ELR (cell line): ENCODE results near the gene OTOL1.
"Not testable (repeated sequence)": the region's sequence is repeated elsewhere in the genome, so short reads cannot be mapped to it uniquely, and the experiment has no call there.

Source experiments
- DNase-seq: peaks from one replicate; pipeline ENCODE4 v3.0.0-alpha.2; 2015; ENCODE audit warnings: low read depth

The OTOL1 gene

DNA sequence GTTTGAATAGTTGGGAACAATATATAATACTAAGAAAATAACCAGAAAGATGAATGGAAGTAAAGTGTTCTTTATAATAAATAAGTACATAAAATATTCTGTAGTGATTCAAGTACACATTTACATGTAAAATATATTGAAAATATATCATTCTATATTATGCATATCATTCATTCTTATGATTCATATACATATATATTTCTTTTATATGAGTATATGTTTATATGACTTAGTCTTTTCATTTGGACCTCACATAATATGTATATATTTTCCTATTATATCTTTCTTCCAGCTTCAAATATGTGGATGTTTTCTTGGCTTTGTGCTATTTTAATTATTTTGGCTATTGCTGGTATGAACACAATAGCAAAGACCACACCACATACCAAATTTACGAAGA is at the start of gene OTOL1:
OTOL1 (plus strand) TSS at position 301 of the 400 bp plus-strand sequence; CDS start at position 301, 0 bp downstream.
- no peak for DNase-seq

DNA sequence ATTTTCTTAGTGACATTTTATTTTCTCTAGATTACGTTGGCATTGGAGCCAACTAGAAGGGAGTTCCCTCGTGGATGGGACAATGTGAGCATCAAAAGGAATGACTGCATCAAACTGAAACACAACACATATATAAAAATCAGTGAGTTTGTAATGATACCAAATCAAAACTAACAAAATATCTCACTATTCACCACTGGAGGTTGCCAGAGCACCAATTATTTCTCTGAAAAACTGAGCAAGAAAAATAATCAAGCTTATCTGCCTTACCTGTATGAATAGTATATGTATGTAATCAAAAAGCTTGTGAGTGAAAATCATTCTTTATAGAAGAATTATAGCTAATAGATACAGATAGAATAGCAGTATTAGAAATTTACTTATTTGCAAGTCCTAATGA is 46.8 kb upstream of the OTOL1 start:
- no peak for DNase-seq

DNA sequence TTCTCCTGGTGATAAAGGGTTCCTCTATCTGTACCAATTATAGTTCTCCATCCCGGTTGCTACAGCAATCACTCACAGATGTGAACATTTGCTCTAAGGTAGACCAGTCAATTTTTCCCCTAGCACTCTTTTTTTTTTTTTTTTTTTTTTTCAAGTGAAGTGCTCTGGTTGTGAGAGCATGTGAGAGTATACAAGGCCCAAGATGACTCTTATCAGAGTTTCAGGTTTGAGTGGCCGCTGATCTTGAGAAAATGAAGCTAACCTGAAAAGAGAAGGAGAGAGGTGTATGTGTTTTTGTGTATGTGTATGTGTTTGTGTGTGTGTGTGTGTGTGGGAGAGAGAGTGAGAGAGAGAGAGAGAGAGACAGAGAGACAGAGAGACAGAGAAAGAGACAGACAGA is 44.4 kb upstream of the OTOL1 start:
- no peak for DNase-seq

DNA sequence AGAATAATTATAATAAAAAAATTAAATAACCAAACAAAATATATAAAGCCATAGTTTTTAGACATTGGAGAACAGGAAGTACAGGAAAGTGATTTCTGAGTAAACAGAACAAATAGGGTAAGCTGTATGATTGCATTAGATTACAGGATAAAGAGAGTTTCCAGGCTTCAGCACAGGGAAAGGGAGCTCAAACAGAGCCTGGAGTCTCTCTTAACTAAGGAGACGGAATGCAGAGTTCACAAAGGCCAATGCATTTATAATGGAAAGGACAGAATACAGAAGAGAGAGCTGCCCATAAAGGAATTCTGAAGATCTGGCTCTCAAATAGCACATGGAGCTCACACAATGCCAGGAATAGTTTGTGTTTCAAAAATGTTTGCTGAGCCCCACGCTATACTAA is 42.0 kb upstream of the OTOL1 start:
- no peak for DNase-seq

DNA sequence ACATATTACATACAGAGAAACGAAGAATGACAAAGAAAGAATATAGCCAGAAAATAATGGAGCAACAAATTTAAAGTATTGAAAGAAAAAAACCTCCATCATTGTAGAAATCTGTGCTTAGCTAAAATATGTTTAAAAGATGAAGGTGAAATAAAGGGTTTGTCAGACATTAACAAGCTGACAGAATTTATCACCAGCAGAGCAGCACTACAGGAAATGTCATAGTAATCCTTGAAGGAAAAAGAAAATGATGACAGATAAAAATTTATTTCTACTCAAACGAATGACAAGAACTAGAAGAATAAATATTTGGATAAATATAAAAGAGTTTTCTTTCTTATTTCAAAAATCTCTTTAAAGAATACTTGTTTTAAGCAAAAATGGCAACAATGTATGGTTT is 40.6 kb upstream of the OTOL1 start:
- no peak for DNase-seq

DNA sequence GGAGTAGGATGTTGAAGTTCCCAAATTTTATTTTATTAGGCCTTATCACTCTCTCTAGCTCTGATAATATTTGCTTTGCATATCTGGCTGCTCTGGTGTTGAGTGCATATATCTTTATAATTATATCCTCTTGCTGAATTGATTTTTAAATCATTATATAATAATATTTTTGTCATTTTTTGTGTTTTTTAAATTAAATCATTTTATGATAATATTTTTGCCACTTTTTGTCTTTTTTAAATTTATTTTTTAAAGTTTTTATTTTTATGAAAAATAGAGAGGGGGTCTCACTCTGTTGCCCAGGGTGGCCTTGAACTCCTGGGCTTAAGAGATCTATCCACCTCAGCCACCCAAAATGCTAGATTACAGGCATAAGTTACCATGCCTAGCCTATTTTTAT is 34.5 kb upstream of the OTOL1 start:
- no peak for DNase-seq

DNA sequence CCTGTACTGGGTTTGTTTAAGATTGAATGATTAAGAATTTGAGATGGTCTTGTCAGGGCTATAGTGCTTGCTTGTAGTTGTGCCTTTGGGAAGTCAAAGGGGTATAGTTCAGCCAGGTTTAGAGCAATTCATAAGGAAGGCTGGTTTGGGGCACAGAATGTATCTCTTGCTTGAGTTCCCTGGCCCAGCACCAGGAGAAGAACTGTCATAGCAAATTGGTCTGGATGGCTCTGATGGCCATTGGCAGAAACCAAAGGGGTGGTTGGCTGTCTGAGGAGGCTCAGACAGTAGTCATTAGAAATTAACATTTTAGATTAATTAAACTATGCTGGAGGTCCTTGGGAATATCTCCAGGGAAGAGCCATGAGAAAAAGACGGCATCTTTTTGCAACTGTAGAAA is 25.4 kb upstream of the OTOL1 start:
- no peak for DNase-seq

DNA sequence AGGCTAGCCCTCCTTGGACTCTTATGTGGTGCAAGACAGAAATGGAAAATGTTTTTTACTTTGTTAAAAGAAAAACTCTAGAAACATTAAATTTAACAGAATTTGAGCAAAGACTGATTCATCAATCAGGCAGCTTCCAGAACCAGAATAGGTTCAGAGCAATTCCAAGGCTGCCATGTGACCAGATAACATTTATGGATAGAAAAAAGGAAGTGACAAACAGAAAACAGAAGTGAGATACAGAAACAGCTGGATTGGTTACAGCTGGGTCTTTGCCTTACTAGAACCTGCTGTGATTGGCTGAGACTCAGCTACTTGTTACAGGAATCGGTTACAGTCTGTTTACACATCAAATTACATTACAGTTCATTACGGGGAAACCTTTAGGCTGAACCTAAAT is 22.5 kb upstream of the OTOL1 start:
- DNase-seq, result no peak

DNA sequence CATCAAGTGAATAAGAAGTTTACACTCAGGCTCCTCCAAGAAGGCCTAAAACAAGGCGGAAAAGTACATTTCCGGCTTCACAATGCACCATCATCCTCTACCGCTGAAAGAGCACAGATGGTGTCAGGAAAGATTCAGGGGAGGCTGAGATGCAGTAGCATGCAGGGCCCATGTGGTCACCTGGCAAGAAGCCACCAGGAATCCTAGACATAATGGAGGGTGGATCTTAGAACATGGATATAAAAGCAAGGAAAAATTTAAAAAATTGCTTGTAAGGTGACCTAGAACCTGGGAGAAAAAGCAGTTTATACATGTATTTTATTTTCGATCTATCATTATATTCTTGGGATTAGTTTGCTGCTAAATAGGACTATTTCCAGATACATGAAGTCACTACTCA is 21.9 kb upstream of the OTOL1 start:
- no peak for DNase-seq

DNA sequence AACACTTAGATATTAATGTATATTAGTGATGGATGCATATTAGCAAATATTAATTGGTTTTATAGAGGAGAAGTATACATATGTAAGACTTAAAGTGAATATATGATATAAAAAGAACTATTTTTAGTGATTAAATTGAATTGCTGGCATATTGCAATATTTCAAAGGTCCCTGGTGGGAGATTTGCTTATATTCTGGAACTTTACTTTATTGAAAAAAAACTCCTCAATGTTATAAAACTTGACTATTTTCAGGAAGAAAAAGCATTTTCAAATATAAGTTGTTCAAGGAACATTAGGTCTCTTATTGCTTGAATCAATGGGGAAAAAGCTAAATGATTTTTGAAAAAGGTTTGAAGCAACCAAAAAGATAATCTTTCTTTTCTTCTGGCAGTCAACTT is 21.4 kb upstream of the OTOL1 start:
- no peak for DNase-seq

DNA sequence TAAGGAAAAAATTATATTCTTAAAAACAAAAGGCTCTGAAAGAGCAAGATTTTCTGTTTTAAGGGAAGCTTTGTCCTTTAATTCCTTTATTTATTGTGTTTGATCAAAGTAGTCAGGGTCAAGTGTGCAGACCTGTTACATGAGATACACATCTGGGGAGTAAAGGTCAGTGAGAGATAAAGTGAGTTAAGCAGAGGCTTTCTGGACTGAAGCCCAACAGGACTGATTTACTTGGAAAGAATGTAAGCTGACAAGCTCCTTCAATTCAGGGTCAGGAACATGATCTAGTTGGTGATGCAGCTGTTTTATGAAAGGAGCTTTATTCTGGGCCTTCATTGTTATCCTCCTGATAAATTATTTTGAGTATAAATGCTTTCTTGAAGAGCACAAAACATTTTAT is 20.7 kb upstream of the OTOL1 start:
- peak; percentile 37 for DNase-seq

DNA sequence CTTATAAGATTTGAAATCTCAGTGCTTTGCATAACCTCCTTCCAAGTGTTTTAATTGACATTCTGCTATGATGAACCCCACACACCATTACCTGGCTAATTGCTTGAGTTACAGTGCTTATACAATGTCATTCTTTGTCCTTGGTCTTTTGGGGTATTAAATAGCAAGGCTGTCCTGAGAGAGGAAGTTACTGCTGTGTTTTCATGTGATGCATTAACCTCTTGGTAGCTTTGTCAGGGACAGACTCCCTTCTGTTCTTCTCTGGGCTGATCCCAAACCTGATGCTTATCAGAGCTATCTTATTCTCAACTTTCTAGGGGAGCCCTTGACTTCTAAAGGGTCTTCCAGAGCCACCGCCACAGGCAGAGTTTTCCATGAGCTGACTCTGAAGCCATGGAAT is 12.4 kb upstream of the OTOL1 start:
- no peak for DNase-seq

DNA sequence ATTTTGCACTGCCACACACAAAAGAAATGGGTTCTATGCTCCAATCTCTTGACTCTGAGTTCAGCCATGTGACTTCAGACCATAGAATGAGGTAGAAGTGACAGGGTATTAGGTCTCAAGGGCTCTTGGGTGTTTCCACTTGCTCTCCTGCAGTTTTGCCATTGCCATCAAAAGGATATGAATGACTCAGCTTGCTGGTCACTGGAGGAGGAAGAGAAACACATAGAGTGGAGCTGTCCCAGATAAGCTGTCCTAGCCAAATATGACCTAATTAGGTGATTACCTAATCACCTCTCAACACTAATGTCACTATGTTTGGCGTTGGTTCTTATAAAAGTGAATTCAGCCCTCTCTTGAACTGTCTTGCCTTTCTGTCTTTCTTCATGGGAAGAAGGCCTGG is 8.3 kb upstream of the OTOL1 start:
- DNase-seq, result not testable (repeated sequence)

DNA sequence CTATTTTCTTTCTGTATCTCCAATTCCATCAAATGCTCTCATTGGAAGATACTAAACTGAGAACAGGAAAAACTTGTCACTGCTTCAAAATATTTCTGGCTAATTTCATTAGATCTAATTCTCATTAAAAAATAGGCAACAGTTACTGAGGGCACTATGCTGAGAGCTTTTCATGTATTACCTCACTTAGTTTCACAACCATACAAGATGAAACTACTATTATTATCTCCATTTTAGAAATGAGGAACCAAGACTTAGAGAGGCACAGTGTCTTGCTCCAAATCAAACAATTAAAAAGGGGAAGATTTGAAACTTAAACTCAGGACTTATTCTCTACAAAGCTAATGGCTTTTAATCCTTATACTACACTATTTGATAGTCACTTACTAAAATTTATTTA is 7.2 kb upstream of the OTOL1 start:
- no peak for DNase-seq

DNA sequence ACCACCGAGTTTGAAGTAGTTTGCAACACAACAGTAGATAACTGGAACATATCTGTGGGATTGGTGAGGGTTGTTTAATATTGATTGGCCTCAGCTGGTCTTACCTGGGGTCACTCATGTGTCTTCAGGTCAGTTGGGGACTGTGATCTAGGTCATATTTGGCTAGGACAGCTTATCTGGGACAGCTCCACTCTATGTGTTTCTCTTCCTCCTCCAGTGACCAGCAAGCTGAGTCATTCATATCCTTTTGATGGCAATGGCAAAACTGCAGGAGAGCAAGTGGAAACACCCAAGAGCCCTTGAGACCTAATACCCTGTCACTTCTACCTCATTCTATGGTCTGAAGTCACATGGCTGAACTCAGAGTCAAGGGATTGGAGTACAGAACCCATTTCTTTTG is 5.8 kb upstream of the OTOL1 start:
- DNase-seq, result not testable (repeated sequence)

DNA sequence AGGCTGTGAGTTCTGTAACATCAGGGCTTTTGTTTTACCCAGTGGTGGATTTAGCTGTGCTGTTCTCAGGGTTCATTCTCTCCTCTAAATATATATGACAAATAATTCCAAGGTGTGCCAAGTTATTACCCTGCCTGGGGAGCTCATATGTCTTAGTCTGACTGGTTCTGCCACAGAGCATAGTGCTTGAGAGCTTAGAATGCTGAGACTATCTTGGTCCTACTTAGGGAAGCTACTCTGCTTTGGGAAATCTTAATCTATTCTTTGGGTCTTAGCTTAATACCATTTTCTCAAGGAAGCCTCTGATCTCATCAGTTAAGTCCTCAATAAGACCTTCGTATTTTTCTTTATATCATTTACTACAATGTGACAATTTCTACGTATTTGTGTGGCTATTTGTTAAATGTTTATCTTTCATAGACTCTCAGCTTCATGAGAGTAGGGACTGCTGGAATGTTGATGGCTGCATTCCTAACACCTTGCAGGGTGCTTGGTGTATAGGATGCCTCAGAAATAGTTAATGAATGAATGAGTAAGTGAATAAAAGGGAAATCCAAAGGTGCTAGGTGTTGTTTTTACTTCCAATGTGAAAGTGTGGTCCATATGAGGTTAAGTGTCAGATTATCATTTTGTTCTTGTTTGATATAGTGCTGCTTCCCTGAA is 1.8 kb downstream of the OTOL1 start:
- no peak for DNase-seq

DNA sequence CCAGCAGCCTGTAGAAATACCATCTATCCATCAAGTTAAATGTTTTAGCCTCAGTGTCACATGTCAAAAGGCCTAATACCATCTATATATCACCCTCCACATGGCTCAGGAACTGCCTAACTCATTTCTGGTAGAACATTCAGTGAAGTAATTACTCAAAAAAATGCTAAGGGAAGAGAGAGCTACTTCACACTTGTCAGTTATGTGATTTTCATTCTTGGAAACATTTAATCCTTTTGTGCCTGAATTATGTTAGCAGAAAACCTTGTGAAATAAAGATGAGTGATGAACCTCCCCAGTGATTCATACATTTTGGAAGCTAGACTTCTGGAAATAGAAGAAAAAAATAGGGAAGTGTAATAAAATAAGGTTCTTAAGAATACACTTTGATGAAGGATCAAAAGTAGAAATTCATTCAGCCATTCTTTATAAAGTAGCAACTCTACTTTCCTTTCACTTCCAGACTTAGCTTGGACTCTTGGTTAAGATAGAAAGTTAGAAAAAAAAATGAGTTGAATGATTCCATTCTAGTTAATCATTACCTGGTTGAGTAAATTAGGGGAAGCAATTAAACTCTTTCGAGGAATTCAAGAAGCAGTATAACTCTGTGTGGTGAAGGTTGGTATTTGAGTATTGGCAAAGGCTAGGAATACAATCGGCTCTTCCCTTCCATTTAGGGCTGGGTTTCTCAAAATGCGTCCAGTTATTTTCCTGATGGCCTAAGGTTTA is 3.6 kb downstream of the OTOL1 start:
- DNase-seq, result peak; percentile 12

DNA sequence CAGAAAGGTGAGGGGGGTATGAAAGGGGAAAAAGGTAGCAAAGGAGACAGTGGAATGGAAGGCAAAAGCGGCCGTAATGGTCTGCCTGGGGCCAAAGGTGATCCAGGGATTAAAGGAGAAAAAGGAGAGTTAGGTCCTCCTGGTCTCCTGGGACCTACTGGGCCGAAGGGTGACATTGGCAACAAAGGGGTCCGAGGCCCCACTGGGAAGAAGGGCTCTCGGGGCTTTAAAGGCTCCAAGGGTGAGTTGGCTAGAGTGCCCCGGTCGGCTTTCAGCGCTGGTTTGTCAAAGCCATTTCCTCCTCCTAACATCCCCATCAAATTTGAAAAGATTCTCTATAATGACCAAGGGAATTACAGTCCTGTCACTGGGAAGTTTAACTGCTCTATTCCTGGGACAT is 6.7 kb downstream of the OTOL1 start:
- no peak for DNase-seq

DNA sequence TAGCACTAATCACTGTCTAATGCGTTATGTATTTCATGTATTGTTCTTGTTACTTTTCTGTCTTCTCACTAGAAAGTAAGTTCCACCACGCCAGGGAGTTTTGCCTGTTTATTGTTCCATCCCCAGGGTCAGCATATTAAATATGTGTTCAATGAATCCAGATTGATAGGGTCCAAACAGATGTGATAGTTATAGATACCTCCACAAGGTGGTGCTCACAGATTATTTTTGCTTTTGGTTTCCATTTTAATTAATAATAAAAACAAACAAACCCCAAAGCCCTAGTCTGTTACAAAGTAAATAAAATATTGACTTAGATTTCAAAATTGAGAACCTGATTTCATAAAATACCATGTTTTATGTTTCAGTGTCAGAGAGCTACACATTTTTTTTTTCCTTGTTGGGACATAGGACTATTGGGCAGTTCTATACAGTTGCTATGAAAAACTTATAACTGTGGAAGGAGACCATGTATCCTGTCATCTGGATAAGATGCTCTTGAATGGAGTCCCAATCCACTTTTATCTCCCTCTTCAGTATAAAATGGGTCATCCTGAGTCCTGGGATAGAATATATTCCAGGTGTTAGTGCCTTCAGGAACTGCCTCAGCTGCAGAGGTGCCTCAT is 12.4 kb downstream of the OTOL1 start:
- peak; percentile 53 for DNase-seq

DNA sequence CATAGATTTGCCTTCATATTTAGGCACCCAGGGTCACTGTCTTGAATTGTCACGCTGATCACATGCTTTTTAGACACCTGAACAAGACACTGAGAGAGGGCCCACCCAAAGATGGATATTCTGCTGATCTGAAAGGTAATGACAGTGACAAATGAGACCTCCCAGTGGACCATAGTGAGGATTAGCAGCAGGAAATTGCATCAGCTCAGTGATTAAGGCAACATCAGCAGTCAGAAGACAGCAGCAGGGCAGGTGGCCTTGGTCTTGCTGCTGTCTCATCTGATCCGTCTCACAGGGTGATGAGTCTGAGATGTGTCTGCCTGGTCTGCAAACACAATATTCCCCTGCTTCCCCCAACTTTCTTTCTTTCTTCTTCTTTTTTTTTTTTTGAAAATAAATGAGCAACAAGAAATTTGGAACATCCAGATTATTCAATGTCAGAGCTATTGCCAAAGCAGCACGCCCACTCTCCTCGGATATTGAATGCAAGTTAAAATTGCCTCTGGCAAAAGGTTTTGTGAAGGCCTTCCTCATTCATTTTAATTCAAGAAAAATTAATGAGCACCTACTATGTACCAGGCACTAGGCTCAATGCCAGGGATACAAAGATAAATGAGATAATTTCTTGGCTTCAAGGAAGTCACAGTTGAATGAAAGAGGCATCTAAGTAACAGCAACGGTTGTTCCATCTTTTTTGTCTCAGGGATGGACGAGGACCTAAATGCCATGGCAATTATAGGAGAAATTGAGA is 14.1 kb downstream of the OTOL1 start:
- DNase-seq, result peak; percentile 7

DNA sequence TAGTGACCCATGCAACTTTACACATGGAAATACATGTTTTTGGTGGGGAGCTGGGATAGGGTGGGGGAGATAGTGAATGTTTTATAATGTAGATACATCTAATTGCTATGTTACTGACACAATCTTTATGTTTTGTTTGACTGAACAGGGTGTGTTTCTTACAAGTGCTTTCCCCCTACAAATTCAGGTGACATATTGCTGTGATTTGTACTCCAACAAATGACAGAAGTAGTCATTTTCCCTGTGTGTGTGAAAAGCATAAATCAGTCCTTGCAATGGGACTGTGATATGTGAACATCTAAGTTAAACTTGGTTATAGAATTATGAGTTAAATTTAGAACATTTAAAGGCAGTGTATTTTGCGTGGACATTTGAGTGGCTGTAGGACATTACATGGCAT is 27.3 kb downstream of the OTOL1 start:
- no peak for DNase-seq

DNA sequence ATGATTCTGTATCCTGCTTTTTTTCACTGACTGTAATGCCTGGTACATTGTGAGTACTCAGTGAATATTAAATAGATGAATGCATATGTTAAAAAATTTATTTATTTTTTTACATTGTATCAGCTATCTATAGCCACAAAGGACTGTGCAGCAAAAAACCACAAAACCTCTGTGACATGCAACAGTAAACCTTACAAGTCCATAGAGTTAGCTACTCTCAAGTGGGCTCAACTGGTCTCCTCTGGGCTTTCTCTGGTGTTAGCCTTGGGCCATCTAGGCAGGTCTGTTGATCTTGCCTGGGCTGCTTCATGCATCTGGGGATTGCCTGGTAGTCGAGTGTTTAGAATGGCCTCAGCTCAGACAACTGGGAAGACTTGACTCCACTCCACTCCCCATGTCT is 35.3 kb downstream of the OTOL1 start:
- DNase-seq, result no peak

DNA sequence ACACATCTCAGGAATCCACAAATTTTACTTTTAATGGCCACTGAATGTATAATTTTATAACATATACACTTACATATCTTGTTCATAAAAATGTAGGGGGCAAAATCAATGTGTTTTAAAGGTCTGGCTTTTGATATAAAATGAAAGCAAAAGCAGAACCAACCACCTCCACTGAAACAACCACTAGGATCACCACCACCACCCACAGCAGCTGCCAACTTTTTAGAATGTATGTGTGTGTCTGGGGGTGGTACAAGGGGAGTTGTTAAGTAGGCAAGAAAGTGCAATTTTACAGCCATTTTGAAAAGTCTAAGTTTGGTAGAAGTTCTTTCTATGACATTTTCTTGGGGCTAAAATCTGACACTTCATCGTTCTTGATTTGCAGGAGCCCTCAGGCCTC is 44.0 kb downstream of the OTOL1 start:
- DNase-seq, result no peak
